Measurements from ENCODE around the gene CCDC178. TPM values are rescaled to one million over a fixed set of nuclear protein-coding genes. Genes with fewer than 3 reads are reported as not detected.

CCDC178 gene
- polyA plus RNA-seq, 1 donor from 2014 or later = not detected

DNA sequence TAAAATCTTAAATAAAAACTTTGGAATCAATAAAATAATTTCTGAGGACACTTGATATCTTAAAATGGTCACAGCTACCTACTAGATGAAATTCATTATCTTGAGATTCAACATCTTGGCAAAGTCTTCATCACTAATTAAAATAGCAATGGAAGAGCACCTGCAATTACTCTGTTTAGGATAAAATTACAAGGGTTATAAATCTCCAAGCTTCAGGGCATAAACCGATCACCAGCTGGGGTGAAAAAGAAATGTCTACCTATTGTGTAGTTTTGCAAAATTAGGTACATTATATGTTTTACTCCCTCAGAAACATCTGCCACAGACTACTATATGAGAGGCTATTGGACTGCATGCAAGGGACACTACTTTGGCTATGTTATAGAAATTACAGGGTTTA lies 327.1 kb downstream of the CCDC178 start:
- H4K20me1 ChIP-seq (ENCODE audit: insufficient read depth) = no peaks in the 10 kb centered on the region
- H3K27ac ChIP-seq (ENCODE audit: low read length) = no peak overlapping the region
- H2AFZ ChIP-seq (ENCODE audit: low read depth, low read length) = no peak overlapping the region
- no peaks in the 10 kb centered on the region for H3K9me2 ChIP-seq (ENCODE audit: insufficient read depth, low read length)
- H3K4me2 ChIP-seq (ENCODE audit: low read length) = no peak overlapping the region
- no peak overlapping the region for H3K4me3 ChIP-seq (ENCODE audit: low read length)
- no peaks in the 10 kb centered on the region for H3F3A ChIP-seq (ENCODE audit: insufficient read depth, low read length, poor library complexity, severe bottlenecking)
- no peaks in the 10 kb centered on the region for H3K27me3 ChIP-seq (ENCODE audit: insufficient read depth, low read depth, low read length)
- H3K9ac ChIP-seq (ENCODE audit: low read length) = no peak overlapping the region
- no peak for TF ChIP-seq SMC3 (conservative IDR thresholded peaks at IDR 0.05; ENCODE audit: poor library complexity)
- no peak for TF ChIP-seq POLR2AphosphoS5 (IDR thresholded peaks at IDR 0.05)
- no peak for TF ChIP-seq EP300 (conservative IDR thresholded peaks at IDR 0.05; ENCODE audit: poor library complexity, severe bottlenecking)
- H3K36me3 ChIP-seq (ENCODE audit: insufficient read depth, low read length) = no peaks in the 10 kb centered on the region
- H3K79me2 ChIP-seq (replicated peaks; ENCODE audit: insufficient read depth, low read length) = no peaks in the 10 kb centered on the region
- H3K9me3 ChIP-seq (ENCODE audit: low read length) = no peaks in the 10 kb centered on the region

DNA sequence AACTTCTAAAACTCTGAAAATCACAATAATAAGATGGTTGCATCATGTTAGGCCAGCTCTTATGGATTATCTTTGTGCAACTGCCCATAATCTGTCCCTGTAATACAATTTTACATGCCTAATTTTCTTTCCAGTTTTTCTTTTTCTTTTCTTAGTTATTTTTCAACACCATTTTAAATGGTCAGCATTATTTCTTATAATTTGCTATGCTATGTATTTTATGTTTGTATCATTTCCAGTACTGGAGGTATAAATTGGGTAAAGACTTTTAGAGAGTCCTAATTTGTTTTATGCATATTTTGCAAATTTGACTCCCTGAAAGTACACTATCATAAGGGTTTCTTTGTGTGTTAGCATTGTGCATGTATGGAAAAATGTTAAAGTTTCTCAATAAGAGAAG lies 333.0 kb downstream of the CCDC178 start:
- no peak overlapping the region for H3K9ac ChIP-seq (ENCODE audit: low read length)
- H3K27ac ChIP-seq (ENCODE audit: low read length) = no peak overlapping the region
- TF ChIP-seq TAF1 (IDR thresholded peaks at IDR 0.05; ENCODE audit: low read depth) = no peak
- TF ChIP-seq RAD21 (conservative IDR thresholded peaks at IDR 0.05) = no peak
- TF ChIP-seq POLR2AphosphoS5 (IDR thresholded peaks at IDR 0.05) = no peak
- TF ChIP-seq SMC3 (conservative IDR thresholded peaks at IDR 0.05; ENCODE audit: poor library complexity) = no peak
- TF ChIP-seq MXI1 (conservative IDR thresholded peaks at IDR 0.05; ENCODE audit: poor library complexity, severe bottlenecking) = no peak
- TF ChIP-seq, protein P1, sequence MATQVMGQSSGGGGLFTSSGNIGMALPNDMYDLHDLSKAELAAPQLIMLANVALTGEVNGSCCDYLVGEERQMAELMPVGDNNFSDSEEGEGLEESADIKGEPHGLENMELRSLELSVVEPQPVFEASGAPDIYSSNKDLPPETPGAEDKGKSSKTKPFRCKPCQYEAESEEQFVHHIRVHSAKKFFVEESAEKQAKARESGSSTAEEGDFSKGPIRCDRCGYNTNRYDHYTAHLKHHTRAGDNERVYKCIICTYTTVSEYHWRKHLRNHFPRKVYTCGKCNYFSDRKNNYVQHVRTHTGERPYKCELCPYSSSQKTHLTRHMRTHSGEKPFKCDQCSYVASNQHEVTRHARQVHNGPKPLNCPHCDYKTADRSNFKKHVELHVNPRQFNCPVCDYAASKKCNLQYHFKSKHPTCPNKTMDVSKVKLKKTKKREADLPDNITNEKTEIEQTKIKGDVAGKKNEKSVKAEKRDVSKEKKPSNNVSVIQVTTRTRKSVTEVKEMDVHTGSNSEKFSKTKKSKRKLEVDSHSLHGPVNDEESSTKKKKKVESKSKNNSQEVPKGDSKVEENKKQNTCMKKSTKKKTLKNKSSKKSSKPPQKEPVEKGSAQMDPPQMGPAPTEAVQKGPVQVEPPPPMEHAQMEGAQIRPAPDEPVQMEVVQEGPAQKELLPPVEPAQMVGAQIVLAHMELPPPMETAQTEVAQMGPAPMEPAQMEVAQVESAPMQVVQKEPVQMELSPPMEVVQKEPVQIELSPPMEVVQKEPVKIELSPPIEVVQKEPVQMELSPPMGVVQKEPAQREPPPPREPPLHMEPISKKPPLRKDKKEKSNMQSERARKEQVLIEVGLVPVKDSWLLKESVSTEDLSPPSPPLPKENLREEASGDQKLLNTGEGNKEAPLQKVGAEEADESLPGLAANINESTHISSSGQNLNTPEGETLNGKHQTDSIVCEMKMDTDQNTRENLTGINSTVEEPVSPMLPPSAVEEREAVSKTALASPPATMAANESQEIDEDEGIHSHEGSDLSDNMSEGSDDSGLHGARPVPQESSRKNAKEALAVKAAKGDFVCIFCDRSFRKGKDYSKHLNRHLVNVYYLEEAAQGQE (IDR thresholded peaks at IDR 0.05; ENCODE audit: borderline replicate concordance) = no peak
- no peak for TF ChIP-seq EP300 (conservative IDR thresholded peaks at IDR 0.05; ENCODE audit: poor library complexity, severe bottlenecking)
- no peak for TF ChIP-seq EZH2 (IDR thresholded peaks at IDR 0.05; ENCODE audit: borderline replicate concordance, insufficient read depth, low read length, poor library complexity, severe bottlenecking)
- TF ChIP-seq, protein P2, sequence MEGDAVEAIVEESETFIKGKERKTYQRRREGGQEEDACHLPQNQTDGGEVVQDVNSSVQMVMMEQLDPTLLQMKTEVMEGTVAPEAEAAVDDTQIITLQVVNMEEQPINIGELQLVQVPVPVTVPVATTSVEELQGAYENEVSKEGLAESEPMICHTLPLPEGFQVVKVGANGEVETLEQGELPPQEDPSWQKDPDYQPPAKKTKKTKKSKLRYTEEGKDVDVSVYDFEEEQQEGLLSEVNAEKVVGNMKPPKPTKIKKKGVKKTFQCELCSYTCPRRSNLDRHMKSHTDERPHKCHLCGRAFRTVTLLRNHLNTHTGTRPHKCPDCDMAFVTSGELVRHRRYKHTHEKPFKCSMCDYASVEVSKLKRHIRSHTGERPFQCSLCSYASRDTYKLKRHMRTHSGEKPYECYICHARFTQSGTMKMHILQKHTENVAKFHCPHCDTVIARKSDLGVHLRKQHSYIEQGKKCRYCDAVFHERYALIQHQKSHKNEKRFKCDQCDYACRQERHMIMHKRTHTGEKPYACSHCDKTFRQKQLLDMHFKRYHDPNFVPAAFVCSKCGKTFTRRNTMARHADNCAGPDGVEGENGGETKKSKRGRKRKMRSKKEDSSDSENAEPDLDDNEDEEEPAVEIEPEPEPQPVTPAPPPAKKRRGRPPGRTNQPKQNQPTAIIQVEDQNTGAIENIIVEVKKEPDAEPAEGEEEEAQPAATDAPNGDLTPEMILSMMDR (IDR thresholded peaks at IDR 0.05; ENCODE audit: poor library complexity, severe bottlenecking) = no peak
- no peaks in the 10 kb centered on the region for H3K27me3 ChIP-seq (ENCODE audit: insufficient read depth, low read depth, low read length)
- H3K4me3 ChIP-seq (ENCODE audit: low read length) = no peak overlapping the region
- no peak overlapping the region for H2AFZ ChIP-seq (ENCODE audit: low read depth, low read length)
- H3K79me2 ChIP-seq (replicated peaks; ENCODE audit: insufficient read depth, low read length) = no peaks in the 10 kb centered on the region
- no peaks in the 10 kb centered on the region for H3K9me3 ChIP-seq (ENCODE audit: low read length)
- H3K36me3 ChIP-seq (ENCODE audit: insufficient read depth, low read length) = no peaks in the 10 kb centered on the region
- no peak overlapping the region for H3K4me2 ChIP-seq (ENCODE audit: low read length)
- H3F3A ChIP-seq (ENCODE audit: insufficient read depth, low read length, poor library complexity, severe bottlenecking) = no peaks in the 10 kb centered on the region
- no peaks in the 10 kb centered on the region for H4K20me1 ChIP-seq (ENCODE audit: insufficient read depth)
- no peaks in the 10 kb centered on the region for H3K9me2 ChIP-seq (ENCODE audit: insufficient read depth, low read length)

DNA sequence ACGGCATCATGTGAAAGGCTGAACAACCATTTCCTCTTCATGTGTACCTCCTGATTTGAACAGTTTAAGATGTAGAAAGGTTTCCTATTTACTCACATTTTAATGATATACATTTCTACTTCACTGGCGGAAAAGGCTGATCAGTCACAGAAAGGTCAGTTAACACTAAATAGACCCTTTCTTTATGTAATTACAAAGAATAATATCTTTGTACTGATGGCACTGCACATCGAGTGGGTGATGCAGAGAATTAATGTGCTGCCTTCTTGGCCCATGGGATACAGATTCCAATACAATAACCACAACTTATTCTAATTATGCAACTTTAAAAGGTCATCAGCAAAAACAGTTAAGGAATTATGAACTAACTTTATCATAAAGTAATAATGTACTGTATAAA lies 339.2 kb downstream of the CCDC178 start:
- Histone ChIP-seq H4K20me1 (ENCODE audit: insufficient read depth) (no peaks in the 10 kb centered on the region), H3K27me3 (ENCODE audit: insufficient read depth, low read depth, low read length) (no peaks in the 10 kb centered on the region), H3K4me3 (ENCODE audit: low read length) (no peak overlapping the region), H3K9ac (ENCODE audit: low read length) (no peak overlapping the region), H3K27ac (ENCODE audit: low read length) (no peak overlapping the region), H2AFZ (ENCODE audit: low read depth, low read length) (no peak overlapping the region), H3K9me3 (ENCODE audit: low read length) (no peaks in the 10 kb centered on the region), H3F3A (ENCODE audit: insufficient read depth, low read length, poor library complexity, severe bottlenecking) (no peaks in the 10 kb centered on the region), H3K79me2 (replicated peaks; ENCODE audit: insufficient read depth, low read length) (no peaks in the 10 kb centered on the region), H3K9me2 (ENCODE audit: insufficient read depth, low read length) (no peaks in the 10 kb centered on the region), H3K4me2 (ENCODE audit: low read length) (no peak overlapping the region), H3K36me3 (ENCODE audit: insufficient read depth, low read length) (no peaks in the 10 kb centered on the region)
- no peak for TF ChIP-seq RAD21 (conservative IDR thresholded peaks at IDR 0.05)
- TF ChIP-seq TAF1 (IDR thresholded peaks at IDR 0.05; ENCODE audit: low read depth) = no peak
- no peak for TF ChIP-seq SMC3 (conservative IDR thresholded peaks at IDR 0.05; ENCODE audit: poor library complexity)
- TF ChIP-seq EZH2 (IDR thresholded peaks at IDR 0.05; ENCODE audit: borderline replicate concordance, insufficient read depth, low read length, poor library complexity, severe bottlenecking) = no peak
- TF ChIP-seq, protein P2 (IDR thresholded peaks at IDR 0.05; ENCODE audit: poor library complexity, severe bottlenecking) = no peak
- no peak for TF ChIP-seq MXI1 (conservative IDR thresholded peaks at IDR 0.05; ENCODE audit: poor library complexity, severe bottlenecking)
- TF ChIP-seq EP300 (conservative IDR thresholded peaks at IDR 0.05; ENCODE audit: poor library complexity, severe bottlenecking) = no peak
- TF ChIP-seq, protein P1 (IDR thresholded peaks at IDR 0.05; ENCODE audit: borderline replicate concordance) = no peak
- TF ChIP-seq POLR2AphosphoS5 (IDR thresholded peaks at IDR 0.05) = no peak
